ENCODE measurements around the gene CDIP1. TPM values are rescaled to one million over a fixed set of nuclear protein-coding genes. Genes with fewer than 3 reads are reported as not detected.

Gene CDIP1
- total RNA-seq, 1 donor from 2014 or later: 64.7 TPM

DNA sequence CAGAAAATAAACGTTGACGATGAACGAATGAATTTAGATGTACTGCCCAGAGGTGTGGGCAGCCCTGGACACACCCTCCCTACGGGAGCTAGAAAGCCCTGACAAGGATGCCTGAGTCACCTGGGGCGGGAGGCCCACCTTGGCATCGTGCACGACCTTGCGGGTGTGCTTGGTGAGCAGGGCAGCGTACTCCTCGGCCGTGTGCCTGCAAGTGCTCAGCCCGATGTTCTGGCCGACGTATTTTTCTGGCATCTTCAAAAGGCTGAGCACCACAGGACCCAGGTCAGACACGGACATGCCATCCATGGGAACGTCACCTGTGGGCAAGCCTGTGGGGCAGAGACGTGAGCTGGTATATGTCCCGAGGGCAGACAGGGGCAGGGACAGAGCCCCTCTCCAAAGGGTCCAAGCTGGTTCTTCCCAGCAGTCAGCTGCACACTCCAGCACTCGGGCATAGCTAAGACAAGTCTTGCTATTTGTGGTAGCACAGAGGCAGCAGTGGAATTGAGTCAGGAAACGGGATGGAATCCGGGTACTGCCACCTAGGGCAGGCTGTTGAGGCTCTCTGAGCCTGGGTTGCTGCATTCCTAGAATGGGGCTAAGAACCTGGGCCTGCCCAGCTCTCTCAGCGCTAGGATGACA, 74.9 kb downstream of the CDIP1 start:
- DNase-seq (ENCODE audit: low read depth): no peak
- TF ChIP-seq, protein P1, sequence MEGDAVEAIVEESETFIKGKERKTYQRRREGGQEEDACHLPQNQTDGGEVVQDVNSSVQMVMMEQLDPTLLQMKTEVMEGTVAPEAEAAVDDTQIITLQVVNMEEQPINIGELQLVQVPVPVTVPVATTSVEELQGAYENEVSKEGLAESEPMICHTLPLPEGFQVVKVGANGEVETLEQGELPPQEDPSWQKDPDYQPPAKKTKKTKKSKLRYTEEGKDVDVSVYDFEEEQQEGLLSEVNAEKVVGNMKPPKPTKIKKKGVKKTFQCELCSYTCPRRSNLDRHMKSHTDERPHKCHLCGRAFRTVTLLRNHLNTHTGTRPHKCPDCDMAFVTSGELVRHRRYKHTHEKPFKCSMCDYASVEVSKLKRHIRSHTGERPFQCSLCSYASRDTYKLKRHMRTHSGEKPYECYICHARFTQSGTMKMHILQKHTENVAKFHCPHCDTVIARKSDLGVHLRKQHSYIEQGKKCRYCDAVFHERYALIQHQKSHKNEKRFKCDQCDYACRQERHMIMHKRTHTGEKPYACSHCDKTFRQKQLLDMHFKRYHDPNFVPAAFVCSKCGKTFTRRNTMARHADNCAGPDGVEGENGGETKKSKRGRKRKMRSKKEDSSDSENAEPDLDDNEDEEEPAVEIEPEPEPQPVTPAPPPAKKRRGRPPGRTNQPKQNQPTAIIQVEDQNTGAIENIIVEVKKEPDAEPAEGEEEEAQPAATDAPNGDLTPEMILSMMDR (IDR thresholded peaks at IDR 0.05; ENCODE audit: insufficient read depth, low read depth, low read length): no peak
- TF ChIP-seq EZH2 (IDR thresholded peaks at IDR 0.05; ENCODE audit: insufficient read depth, low read length): no peak
- H3K36me3 Mint-ChIP-seq (ENCODE audit: low read depth, unreplicated experiment): peaks cover 25% of the 10 kb centered on the region
- Histone ChIP-seq H4K20me1 (ENCODE audit: insufficient read depth, low read length) (peaks cover 5% of the 10 kb centered on the region), H3K27me3 (ENCODE audit: insufficient read depth, low read length) (no peaks in the 10 kb centered on the region), H3K9ac (ENCODE audit: low read length) (peak overlapping the region; percentile 39), H3K27ac (ENCODE audit: low read depth, low read length) (peak overlapping the region; percentile 54), H3K4me3 (ENCODE audit: insufficient read depth, low read depth, low read length) (no peak overlapping the region), H3K79me2 (ENCODE audit: insufficient read depth, low read length) (no peaks in the 10 kb centered on the region), H2AFZ (ENCODE audit: low read depth, low read length) (no peak overlapping the region), H3K4me1 (ENCODE audit: insufficient read depth, low read length) (peaks cover 17% of the 10 kb centered on the region), H3K4me2 (ENCODE audit: low read length) (peak overlapping the region; percentile 62), H3K9me3 (ENCODE audit: insufficient read depth, low read depth, low read length) (no peaks in the 10 kb centered on the region), H3K36me3 (ENCODE audit: insufficient read depth, low read length) (no peaks in the 10 kb centered on the region)
- H3K4me1 Mint-ChIP-seq (ENCODE audit: low read depth, unreplicated experiment): peaks cover 17% of the 10 kb centered on the region
- H3K4me3 Mint-ChIP-seq (ENCODE audit: unreplicated experiment): no peak overlapping the region
- FAIRE-seq: no peak
- H3K27me3 Mint-ChIP-seq (ENCODE audit: low read depth, unreplicated experiment): no peaks in the 10 kb centered on the region
- peaks cover 1% of the 10 kb centered on the region for H3K9me3 Mint-ChIP-seq (ENCODE audit: unreplicated experiment)
- peak overlapping the region; percentile 96 for H3K27ac Mint-ChIP-seq (ENCODE audit: unreplicated experiment)

DNA sequence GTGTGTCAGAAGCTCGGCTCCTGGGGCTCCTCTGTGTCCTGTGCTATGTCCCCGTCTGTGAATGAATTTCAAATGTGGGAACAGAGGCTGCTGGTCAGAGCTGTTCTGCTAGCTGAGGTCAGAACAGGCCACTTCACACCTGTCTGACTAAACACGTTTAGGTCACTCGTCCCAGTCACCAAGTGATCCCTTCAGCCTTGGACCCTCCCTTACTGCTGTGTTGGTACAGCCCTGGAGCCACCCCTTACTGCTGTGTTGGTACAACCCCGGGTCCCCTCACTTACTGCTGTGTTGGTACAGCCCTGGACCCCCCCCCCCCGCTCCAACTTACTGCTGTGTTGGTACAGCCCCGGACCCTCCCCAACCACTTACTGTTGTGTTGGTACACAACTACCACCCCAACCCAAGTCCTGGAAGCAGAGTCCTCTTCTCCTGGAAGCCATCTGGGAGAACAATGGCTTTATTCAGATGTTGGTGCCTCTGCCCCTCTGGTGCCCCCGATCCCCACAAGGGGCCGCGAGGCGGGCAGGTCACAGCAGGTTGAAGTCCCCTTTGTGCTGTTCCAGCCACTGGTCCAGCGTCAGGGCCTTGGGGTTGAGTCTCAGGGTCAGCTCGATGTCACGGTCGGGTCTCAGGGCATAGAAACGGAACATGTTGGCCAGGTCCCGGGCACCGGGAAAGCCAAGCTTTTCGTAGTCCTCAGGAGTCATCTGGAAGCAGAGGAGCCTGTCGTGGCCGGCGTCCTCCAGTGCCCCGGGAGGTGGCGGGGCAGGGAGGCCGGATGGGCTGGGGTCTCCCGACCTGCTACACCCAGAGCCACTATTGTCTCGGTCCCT, 77.1 kb downstream of the CDIP1 start:
- H3K4me3 ChIP-seq (ENCODE audit: insufficient read depth, low read depth, low read length): no peak overlapping the region
- H3K36me3 ChIP-seq (ENCODE audit: insufficient read depth, low read length): peaks cover 3% of the 10 kb centered on the region
- H3K27me3 ChIP-seq (ENCODE audit: insufficient read depth, low read length): no peaks in the 10 kb centered on the region
- H3K4me1 ChIP-seq (ENCODE audit: insufficient read depth, low read length): peaks cover 17% of the 10 kb centered on the region
- no peak overlapping the region for H2AFZ ChIP-seq (ENCODE audit: low read depth, low read length)
- Mint-ChIP-seq H3K27me3 (ENCODE audit: low read depth, unreplicated experiment) (no peaks in the 10 kb centered on the region), H3K4me3 (ENCODE audit: unreplicated experiment) (no peak overlapping the region), H3K4me1 (ENCODE audit: low read depth, unreplicated experiment) (peaks cover 17% of the 10 kb centered on the region), H3K27ac (ENCODE audit: unreplicated experiment) (no peak overlapping the region), H3K36me3 (ENCODE audit: low read depth, unreplicated experiment) (peaks cover 27% of the 10 kb centered on the region), H3K9me3 (ENCODE audit: unreplicated experiment) (peaks cover 1% of the 10 kb centered on the region)
- no peak overlapping the region for H3K9ac ChIP-seq (ENCODE audit: low read length)
- no peaks in the 10 kb centered on the region for H3K79me2 ChIP-seq (ENCODE audit: insufficient read depth, low read length)
- TF ChIP-seq, protein P1 (IDR thresholded peaks at IDR 0.05; ENCODE audit: insufficient read depth, low read depth, low read length): no peak
- no peak for TF ChIP-seq EZH2 (IDR thresholded peaks at IDR 0.05; ENCODE audit: insufficient read depth, low read length)
- FAIRE-seq: no peak
- H4K20me1 ChIP-seq (ENCODE audit: insufficient read depth, low read length): peaks cover 5% of the 10 kb centered on the region
- H3K9me3 ChIP-seq (ENCODE audit: insufficient read depth, low read depth, low read length): no peaks in the 10 kb centered on the region
- no peak for DNase-seq (ENCODE audit: low read depth)
- no peak overlapping the region for H3K27ac ChIP-seq (ENCODE audit: low read depth, low read length)
- no peak overlapping the region for H3K4me2 ChIP-seq (ENCODE audit: low read length)

DNA sequence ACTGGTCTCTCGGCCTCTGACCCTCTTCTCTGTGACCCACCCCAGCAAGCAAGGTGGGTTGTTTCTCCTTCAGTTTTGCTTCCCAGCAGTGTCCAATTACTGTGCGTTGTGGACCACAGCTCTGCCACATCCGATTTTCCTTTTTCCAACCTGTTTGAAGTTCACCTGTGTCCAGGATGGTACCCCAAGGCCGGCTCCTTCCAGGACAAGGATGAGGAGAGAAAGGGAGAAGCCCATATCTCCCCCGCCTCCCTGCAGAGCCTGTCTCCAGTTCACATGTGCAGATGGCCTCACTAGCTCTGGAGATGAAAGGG, 77.7 kb downstream of the CDIP1 start:
- Histone ChIP-seq H3K27me3 (ENCODE audit: insufficient read depth, low read length) (no peaks in the 10 kb centered on the region), H3K4me3 (ENCODE audit: insufficient read depth, low read depth, low read length) (no peak overlapping the region), H3K79me2 (ENCODE audit: insufficient read depth, low read length) (no peaks in the 10 kb centered on the region), H3K4me2 (ENCODE audit: low read length) (no peak overlapping the region), H4K20me1 (ENCODE audit: insufficient read depth, low read length) (peaks cover 5% of the 10 kb centered on the region), H3K4me1 (ENCODE audit: insufficient read depth, low read length) (peaks cover 17% of the 10 kb centered on the region), H3K27ac (ENCODE audit: low read depth, low read length) (no peak overlapping the region), H3K9me3 (ENCODE audit: insufficient read depth, low read depth, low read length) (no peaks in the 10 kb centered on the region), H3K36me3 (ENCODE audit: insufficient read depth, low read length) (peaks cover 6% of the 10 kb centered on the region), H3K9ac (ENCODE audit: low read length) (no peak overlapping the region), H2AFZ (ENCODE audit: low read depth, low read length) (no peak overlapping the region)
- Mint-ChIP-seq H3K4me3 (ENCODE audit: unreplicated experiment) (no peak overlapping the region), H3K4me1 (ENCODE audit: low read depth, unreplicated experiment) (peaks cover 17% of the 10 kb centered on the region), H3K27me3 (ENCODE audit: low read depth, unreplicated experiment) (no peaks in the 10 kb centered on the region), H3K9me3 (ENCODE audit: unreplicated experiment) (peaks cover 1% of the 10 kb centered on the region), H3K36me3 (ENCODE audit: low read depth, unreplicated experiment) (peaks cover 26% of the 10 kb centered on the region), H3K27ac (ENCODE audit: unreplicated experiment) (no peak overlapping the region)
- FAIRE-seq: no peak
- DNase-seq (ENCODE audit: low read depth): no peak
- TF ChIP-seq EZH2 (IDR thresholded peaks at IDR 0.05; ENCODE audit: insufficient read depth, low read length): no peak
- TF ChIP-seq, protein P1 (IDR thresholded peaks at IDR 0.05; ENCODE audit: insufficient read depth, low read depth, low read length): no peak
